SU-DHL-6 (cell line): ENCODE results near the gene TMEM138.

Source experiments
- H2AFZ ChIP-seq: fragments of 200-600 bp; sonication (generic); 2 replicates; pipeline ENCODE4 v1.6.1; 2014; ENCODE audit warnings: low read depth, mild to moderate bottlenecking, moderate library complexity, mixed read lengths, antibody characterized with exemption, low read length; ENCODE audit not compliant: severe bottlenecking
- H3F3A ChIP-seq: fragments of 200-600 bp; shearing (Covaris generic); 2 replicates; pipeline ENCODE4 v1.6.0; 2016; ENCODE audit warnings: antibody characterized with exemption, mild to moderate bottlenecking; ENCODE audit not compliant: insufficient read depth
- H3K27ac ChIP-seq: fragments of 200-600 bp; sonication (generic); 2 replicates; pipeline ENCODE4 v1.5.1; 2016; ENCODE audit warnings: low read depth, mild to moderate bottlenecking, low read length, moderate library complexity, mixed read lengths
- H3K27me3 ChIP-seq: fragments of 200-600 bp; sonication (generic), shearing (Covaris generic); 2 replicates; pipeline ENCODE4 v1.6.0; 2014; ENCODE audit warnings: mild to moderate bottlenecking, low read length
- H3K36me3 ChIP-seq: fragments of 200-600 bp; sonication (generic); 2 replicates; pipeline ENCODE4 v1.6.1; 2014; ENCODE audit warnings: mild to moderate bottlenecking, low read length, mixed read lengths
- H3K4me2 ChIP-seq: fragments of 300-600, 200-600 bp; shearing (Covaris generic), sonication (generic); 2 replicates; pipeline ENCODE4 v1.6.0; 2014; ENCODE audit warnings: low read length, low read depth, mild to moderate bottlenecking; ENCODE audit not compliant: poor library complexity, severe bottlenecking
- H3K4me3 ChIP-seq: fragments of 200-600 bp; sonication (generic); 2 replicates; pipeline ENCODE4 v1.5.1; 2014; ENCODE audit warnings: antibody characterized with exemption, low read length, mild to moderate bottlenecking, mixed read lengths; ENCODE audit not compliant: insufficient read depth, poor library complexity, severe bottlenecking
- H3K79me2 ChIP-seq: fragments of 200-600 bp; sonication (generic); 2 replicates; pipeline ENCODE4 v1.6.1; 2014; ENCODE audit warnings: mild to moderate bottlenecking, low read length, moderate library complexity; ENCODE audit not compliant: insufficient read depth
- H3K9ac ChIP-seq: fragments of 200-600 bp; sonication (generic); 2 replicates; pipeline ENCODE4 v1.7.0; 2014; ENCODE audit warnings: mild to moderate bottlenecking, low read length
- H3K9me2 ChIP-seq: fragments of 200-600 bp; sonication (generic); replicated peaks from 2 replicates; pipeline ENCODE4 v1.6.1; 2014; ENCODE audit warnings: low read length; ENCODE audit not compliant: insufficient read depth
- H3K9me3 ChIP-seq: fragments of 200-600 bp; sonication (generic); 2 replicates; pipeline ENCODE4 v1.6.1; 2014; ENCODE audit warnings: low read length, mixed read lengths; ENCODE audit not compliant: insufficient read depth
- H4K20me1 ChIP-seq: fragments of 200-600 bp; sonication (generic); 2 replicates; pipeline ENCODE4 v1.6.1; 2014; ENCODE audit warnings: low read depth, mild to moderate bottlenecking, antibody characterized with exemption, low read length, moderate library complexity, mixed read lengths
- CTCF ChIP-seq: fragments of 200-600 bp; sonication (generic); IDR thresholded peaks from one replicate; pipeline ENCODE4 v1.5.1; 2017; ENCODE audit warnings: antibody characterized with exemption, mild to moderate bottlenecking, low read length, moderate library complexity; ENCODE audit not compliant: insufficient read depth, poor library complexity, severe bottlenecking
- EZH2phosphoT487 ChIP-seq: fragments of 200-600 bp; sonication (generic), shearing (Covaris generic); conservative IDR thresholded peaks from 2 replicates; pipeline ENCODE4 v1.6.1; 2018; ENCODE audit warnings: mild to moderate bottlenecking, antibody characterized with exemption, low read length, moderate library complexity, mixed read lengths

The TMEM138 gene

GRCh38 chr11:61369372-61370348 is 7.5 kb downstream of the TMEM138 start:
- TF ChIP-seq CTCF (no peak), EZH2phosphoT487 (no peak)
- Histone ChIP-seq H3K4me2 (no peak overlapping the region), H3K4me3 (no peak overlapping the region), H3K27ac (no peak overlapping the region), H3K9me2 (no peaks in the 10 kb centered on the region), H4K20me1 (no peaks in the 10 kb centered on the region), H3F3A (peaks cover 9% of the 10 kb centered on the region), H3K9ac (no peak overlapping the region), H2AFZ (no peak overlapping the region), H3K9me3 (peaks cover 19% of the 10 kb centered on the region; the same call in 1 of the 2 replicates), H3K36me3 (peaks cover 57% of the 10 kb centered on the region), H3K27me3 (no peaks in the 10 kb centered on the region), H3K79me2 (0 out of 2 replicates have a peak, but pooled peaks cover 6% of the 10 kb centered on the region)

DNA sequence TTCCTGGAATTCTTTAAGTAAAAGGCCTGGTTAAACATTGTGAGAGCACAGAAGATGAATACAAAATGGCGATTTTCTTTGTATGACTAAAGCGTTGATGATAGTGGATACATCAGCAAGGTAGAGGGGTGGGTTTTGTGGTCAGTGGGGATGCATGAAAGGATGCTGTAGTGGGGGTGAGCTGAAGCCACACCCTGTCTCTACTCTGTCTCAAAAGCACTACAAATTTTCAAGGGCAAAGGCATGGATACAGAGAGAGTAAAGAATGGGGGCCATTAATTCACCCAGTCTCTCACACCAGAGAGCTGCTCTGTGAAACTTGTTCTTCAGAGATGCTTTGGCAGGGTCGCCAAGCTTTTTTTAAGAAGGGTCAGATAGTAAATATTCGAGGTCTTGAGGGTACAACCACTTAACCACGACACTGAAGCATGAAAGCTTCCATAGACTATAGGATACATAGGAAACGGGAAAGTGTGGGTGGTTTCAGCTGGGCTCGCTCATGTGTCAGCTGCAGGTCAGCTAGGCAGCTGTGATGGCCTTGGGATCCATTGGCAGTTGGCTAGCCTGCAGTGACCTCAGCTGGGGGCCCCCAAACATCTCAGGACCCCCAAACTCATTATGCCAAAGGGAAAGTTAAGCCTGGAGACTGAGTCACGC is 8.3 kb downstream of the TMEM138 start:
- Histone ChIP-seq H3K79me2 (0 out of 2 replicates have a peak, but pooled peaks cover 3% of the 10 kb centered on the region), H3K4me2 (no peak overlapping the region), H3K9ac (no peak overlapping the region), H3K9me3 (peaks cover 20% of the 10 kb centered on the region; the same call in 1 of the 2 replicates), H4K20me1 (no peaks in the 10 kb centered on the region), H3K27me3 (no peaks in the 10 kb centered on the region), H3K4me3 (no peak overlapping the region), H2AFZ (no peak overlapping the region), H3K9me2 (no peaks in the 10 kb centered on the region), H3K36me3 (peaks cover 60% of the 10 kb centered on the region), H3K27ac (no peak overlapping the region), H3F3A (peaks cover 9% of the 10 kb centered on the region)
- TF ChIP-seq EZH2phosphoT487: no peak
- TF ChIP-seq CTCF: no peak

DNA sequence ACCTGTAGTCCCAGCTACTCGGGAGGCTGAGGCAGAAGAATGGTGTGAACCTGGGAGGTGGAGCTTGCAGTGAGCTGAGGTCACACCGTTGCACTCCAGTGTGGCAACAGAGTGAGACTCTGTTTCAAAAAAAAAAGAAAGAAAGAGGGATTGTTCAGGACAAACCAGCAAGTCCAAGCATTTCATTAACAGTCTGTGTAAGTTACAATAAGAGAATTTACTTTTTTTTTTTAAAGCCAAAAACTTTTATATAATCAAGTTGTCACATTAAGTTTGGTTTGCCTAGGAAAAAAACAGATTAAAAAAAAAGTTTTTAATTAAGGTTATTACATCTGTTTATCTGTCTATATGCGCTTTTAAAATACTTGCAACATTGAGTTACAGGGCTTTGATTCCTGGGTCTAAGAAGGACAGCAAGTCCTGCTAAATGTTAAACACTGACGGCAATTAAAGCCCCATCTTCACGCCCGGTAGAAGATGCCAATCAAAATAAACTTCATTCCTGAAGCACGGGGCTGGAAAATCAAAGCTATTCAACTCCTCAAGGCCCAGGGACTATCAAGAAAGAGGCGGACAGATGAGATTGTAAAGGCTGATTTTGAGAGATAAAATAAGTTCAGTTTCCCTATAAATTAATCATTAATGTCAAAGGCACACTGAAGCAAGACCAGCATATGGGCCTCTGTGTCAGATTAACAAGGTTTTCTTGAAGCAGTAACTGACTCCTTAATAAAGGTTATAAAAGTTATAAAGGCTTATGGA is 10.7 kb downstream of the TMEM138 start:
- Histone ChIP-seq H4K20me1 (no peaks in the 10 kb centered on the region), H3K4me2 (no peak overlapping the region), H3K9me2 (no peaks in the 10 kb centered on the region), H2AFZ (no peak overlapping the region), H3F3A (peaks cover 10% of the 10 kb centered on the region; the same call in 1 of the 2 replicates), H3K27me3 (no peaks in the 10 kb centered on the region), H3K4me3 (no peak overlapping the region), H3K79me2 (no peaks in the 10 kb centered on the region), H3K27ac (no peak overlapping the region), H3K9me3 (peaks cover 20% of the 10 kb centered on the region; the same call in 1 of the 2 replicates), H3K9ac (no peak overlapping the region), H3K36me3 (peaks cover 42% of the 10 kb centered on the region)
- no peak for TF ChIP-seq CTCF
- no peak for TF ChIP-seq EZH2phosphoT487
